ENCODE results near the gene GFRAL. TPM values are rescaled to one million over a fixed set of nuclear protein-coding genes. Genes with fewer than 3 reads are reported as not detected.

The GFRAL gene
- total RNA-seq, 1 experiment from 2014 or later, result not detected

DNA sequence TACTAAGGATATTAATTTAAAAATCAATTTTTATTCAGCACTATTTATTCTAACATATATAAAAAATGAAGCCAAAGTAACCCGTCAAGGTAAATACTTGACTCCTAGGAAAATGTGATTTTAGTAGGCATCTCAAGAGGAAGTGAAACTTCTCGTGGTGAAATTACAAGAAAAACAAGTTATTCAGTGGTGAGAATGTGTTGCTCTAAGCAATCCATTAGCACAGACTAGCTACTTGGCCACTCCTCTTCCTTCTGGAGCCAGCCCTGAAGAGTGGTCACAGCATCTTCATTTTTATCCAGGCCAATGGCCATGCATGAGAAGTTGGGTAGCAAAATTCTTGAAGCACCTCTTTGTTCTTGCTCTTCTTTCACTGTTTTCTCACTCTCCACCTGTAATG lies 40.4 kb upstream of the GFRAL start:
- no peak overlapping the region for H4K91ac ChIP-seq (ENCODE audit: insufficient read length, low read depth, low read length)
- H3K56ac ChIP-seq (ENCODE audit: insufficient read length, low read depth, low read length), result no peak overlapping the region
- H2BK15ac ChIP-seq (ENCODE audit: low read depth, low read length), result no peak overlapping the region
- Mint-ChIP-seq H3K4me1 (0 out of 4 replicates have a peak, but pooled peaks cover 0 to 3% of the 10 kb centered on the region in 2 experiments), H3K27ac (no peak overlapping the region; a peak in 1 of 7 replicates), H3K27me3 (ENCODE audit: low read depth) (no peaks in the 10 kb centered on the region), H3K9me3 (no peaks in the 10 kb centered on the region), H3K36me3 (ENCODE audit: insufficient read depth in 1 of 3, low read depth in 3 of 3) (no peaks in the 10 kb centered on the region), H3K4me3 (no peak overlapping the region)
- no peak overlapping the region for H2AFZ ChIP-seq (ENCODE audit: low read length)
- H2BK5ac ChIP-seq (ENCODE audit: insufficient read length, low read length), result no peak overlapping the region
- TF ChIP-seq, protein P1, sequence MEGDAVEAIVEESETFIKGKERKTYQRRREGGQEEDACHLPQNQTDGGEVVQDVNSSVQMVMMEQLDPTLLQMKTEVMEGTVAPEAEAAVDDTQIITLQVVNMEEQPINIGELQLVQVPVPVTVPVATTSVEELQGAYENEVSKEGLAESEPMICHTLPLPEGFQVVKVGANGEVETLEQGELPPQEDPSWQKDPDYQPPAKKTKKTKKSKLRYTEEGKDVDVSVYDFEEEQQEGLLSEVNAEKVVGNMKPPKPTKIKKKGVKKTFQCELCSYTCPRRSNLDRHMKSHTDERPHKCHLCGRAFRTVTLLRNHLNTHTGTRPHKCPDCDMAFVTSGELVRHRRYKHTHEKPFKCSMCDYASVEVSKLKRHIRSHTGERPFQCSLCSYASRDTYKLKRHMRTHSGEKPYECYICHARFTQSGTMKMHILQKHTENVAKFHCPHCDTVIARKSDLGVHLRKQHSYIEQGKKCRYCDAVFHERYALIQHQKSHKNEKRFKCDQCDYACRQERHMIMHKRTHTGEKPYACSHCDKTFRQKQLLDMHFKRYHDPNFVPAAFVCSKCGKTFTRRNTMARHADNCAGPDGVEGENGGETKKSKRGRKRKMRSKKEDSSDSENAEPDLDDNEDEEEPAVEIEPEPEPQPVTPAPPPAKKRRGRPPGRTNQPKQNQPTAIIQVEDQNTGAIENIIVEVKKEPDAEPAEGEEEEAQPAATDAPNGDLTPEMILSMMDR (conservative IDR thresholded peaks at IDR 0.05), result no peak
- H2BK12ac ChIP-seq (ENCODE audit: insufficient read length, low read depth, low read length), result no peak overlapping the region
- no peak overlapping the region for H2BK20ac ChIP-seq (ENCODE audit: low read depth, low read length, poor library complexity, severe bottlenecking)
- H3K27me3 ChIP-seq (ENCODE audit: insufficient read depth, low read length), result no peaks in the 10 kb centered on the region
- no peaks in the 10 kb centered on the region for H4K20me1 ChIP-seq (ENCODE audit: control insufficient read depth, insufficient read depth, insufficient read length)
- H3K4me1 ChIP-seq (ENCODE audit: insufficient read depth, low read length), result no peaks in the 10 kb centered on the region
- WGBS (ENCODE audit: extremely low coverage, insufficient read length, low lambda C conversion rate), result no CpG with 5 or more reads among the region's 2 CpGs
- no peaks in the 10 kb centered on the region for H3K79me1 ChIP-seq (ENCODE audit: insufficient read depth, low read depth, low read length, poor library complexity, severe bottlenecking)
- no peak overlapping the region for H2BK120ac ChIP-seq (ENCODE audit: low read depth, low read length, poor library complexity, severe bottlenecking)
- no peak overlapping the region for H3K4me2 ChIP-seq (ENCODE audit: insufficient read depth, insufficient read length, low read length)
- no peak overlapping the region for H4K8ac ChIP-seq (replicated peaks; ENCODE audit: insufficient read length, low read depth, low read length)
- H3K27ac ChIP-seq (ENCODE audit: insufficient read length, low read depth, low read length), result no peak overlapping the region
- no peak overlapping the region for H3K18ac ChIP-seq (ENCODE audit: insufficient read length, low read depth, low read length)
- H3K23me2 ChIP-seq (ENCODE audit: insufficient read length, low read depth, low read length, poor library complexity, severe bottlenecking), result no peaks in the 10 kb centered on the region
- H3K14ac ChIP-seq (ENCODE audit: insufficient read depth, low read length), result no peak overlapping the region
- no peak overlapping the region for H3K9ac ChIP-seq (ENCODE audit: extremely low read depth, insufficient read length, low read length)
- no peak overlapping the region for H3T11ph ChIP-seq (ENCODE audit: low read length)
- H2AK5ac ChIP-seq (ENCODE audit: insufficient read length, low read length), result no peak overlapping the region
- no peak overlapping the region for H3K23ac ChIP-seq (ENCODE audit: insufficient read length, low read depth, low read length)
- H3K4ac ChIP-seq (ENCODE audit: low read depth, low read length), result no peak overlapping the region
- no peaks in the 10 kb centered on the region for H3K79me2 ChIP-seq (ENCODE audit: insufficient read depth, low read length)
- no peak overlapping the region for H4K5ac ChIP-seq (ENCODE audit: insufficient read length, low read depth, low read length)
- H3K9me3 ChIP-seq (ENCODE audit: control insufficient read depth, low read depth, low read length), result no peaks in the 10 kb centered on the region
- no peak for DNase-seq

Measured in H9 (cell line).